ENCODE measurements around the gene DDO. TPM values are rescaled to one million over a fixed set of nuclear protein-coding genes. Genes with fewer than 3 reads are reported as not detected.

Gene DDO
- total and polyA plus RNA-seq, 2 experiments from 2014 or later = 0.10 TPM; not detected in 1

DNA sequence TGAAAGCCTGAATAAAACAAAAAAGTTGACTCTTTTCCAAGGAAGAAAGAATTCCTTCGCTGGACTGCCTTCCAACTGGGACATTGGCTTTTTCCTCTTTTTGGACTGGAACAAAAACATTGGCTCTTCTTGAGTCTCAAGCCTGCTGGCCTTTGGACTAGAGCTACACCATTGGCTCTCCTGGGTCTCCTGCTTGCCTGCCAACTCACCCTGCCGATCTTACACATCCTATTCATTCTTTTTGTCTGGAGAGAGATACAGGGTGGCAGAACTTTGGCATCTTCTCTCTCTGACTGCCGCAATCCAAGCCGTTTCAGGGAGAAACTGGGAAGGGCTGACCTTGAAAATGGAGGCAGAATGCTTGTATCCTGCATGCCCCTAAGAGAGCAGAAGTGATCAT, 20.2 kb downstream of the DDO start:
- Mint-ChIP-seq H3K36me3 (ENCODE audit: low read depth) (peaks cover 3% of the 10 kb centered on the region; the same call in 1 of the 3 replicates), H3K27me3 (ENCODE audit: insufficient read depth, low read depth, poor library complexity) (peaks cover 3% of the 10 kb centered on the region), H3K9me3 (no peaks in the 10 kb centered on the region), H3K4me1 (peaks cover 3% of the 10 kb centered on the region; the same call in 1 of the 3 replicates), H3K4me3 (no peak overlapping the region), H3K27ac (no peak overlapping the region)
- ATAC-seq (no peak), DNase-seq (ENCODE audit: low spot score) (no peak)
- Histone ChIP-seq H3K27me3 (ENCODE audit: insufficient read depth) (no peaks in the 10 kb centered on the region), H3K79me2 (replicated peaks; ENCODE audit: insufficient read depth) (no peaks in the 10 kb centered on the region), H3K4me3 (no peak overlapping the region), H3K4me1 (ENCODE audit: insufficient read depth) (no peaks in the 10 kb centered on the region), H2AFZ (no peak overlapping the region), H3K9me2 (ENCODE audit: insufficient read depth) (no peaks in the 10 kb centered on the region), H3K36me3 (ENCODE audit: insufficient read depth) (no peaks in the 10 kb centered on the region), H3K27ac (ENCODE audit: low read depth) (no peak overlapping the region), H3F3A (replicated peaks; ENCODE audit: low read depth) (no peaks in the 10 kb centered on the region), H4K20me1 (replicated peaks; ENCODE audit: insufficient read depth) (no peaks in the 10 kb centered on the region), H3K4me2 (no peak overlapping the region)
- TF ChIP-seq, protein P1, sequence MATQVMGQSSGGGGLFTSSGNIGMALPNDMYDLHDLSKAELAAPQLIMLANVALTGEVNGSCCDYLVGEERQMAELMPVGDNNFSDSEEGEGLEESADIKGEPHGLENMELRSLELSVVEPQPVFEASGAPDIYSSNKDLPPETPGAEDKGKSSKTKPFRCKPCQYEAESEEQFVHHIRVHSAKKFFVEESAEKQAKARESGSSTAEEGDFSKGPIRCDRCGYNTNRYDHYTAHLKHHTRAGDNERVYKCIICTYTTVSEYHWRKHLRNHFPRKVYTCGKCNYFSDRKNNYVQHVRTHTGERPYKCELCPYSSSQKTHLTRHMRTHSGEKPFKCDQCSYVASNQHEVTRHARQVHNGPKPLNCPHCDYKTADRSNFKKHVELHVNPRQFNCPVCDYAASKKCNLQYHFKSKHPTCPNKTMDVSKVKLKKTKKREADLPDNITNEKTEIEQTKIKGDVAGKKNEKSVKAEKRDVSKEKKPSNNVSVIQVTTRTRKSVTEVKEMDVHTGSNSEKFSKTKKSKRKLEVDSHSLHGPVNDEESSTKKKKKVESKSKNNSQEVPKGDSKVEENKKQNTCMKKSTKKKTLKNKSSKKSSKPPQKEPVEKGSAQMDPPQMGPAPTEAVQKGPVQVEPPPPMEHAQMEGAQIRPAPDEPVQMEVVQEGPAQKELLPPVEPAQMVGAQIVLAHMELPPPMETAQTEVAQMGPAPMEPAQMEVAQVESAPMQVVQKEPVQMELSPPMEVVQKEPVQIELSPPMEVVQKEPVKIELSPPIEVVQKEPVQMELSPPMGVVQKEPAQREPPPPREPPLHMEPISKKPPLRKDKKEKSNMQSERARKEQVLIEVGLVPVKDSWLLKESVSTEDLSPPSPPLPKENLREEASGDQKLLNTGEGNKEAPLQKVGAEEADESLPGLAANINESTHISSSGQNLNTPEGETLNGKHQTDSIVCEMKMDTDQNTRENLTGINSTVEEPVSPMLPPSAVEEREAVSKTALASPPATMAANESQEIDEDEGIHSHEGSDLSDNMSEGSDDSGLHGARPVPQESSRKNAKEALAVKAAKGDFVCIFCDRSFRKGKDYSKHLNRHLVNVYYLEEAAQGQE (IDR thresholded peaks at IDR 0.05; ENCODE audit: unreplicated experiment) = no peak
- TF ChIP-seq, protein P2, sequence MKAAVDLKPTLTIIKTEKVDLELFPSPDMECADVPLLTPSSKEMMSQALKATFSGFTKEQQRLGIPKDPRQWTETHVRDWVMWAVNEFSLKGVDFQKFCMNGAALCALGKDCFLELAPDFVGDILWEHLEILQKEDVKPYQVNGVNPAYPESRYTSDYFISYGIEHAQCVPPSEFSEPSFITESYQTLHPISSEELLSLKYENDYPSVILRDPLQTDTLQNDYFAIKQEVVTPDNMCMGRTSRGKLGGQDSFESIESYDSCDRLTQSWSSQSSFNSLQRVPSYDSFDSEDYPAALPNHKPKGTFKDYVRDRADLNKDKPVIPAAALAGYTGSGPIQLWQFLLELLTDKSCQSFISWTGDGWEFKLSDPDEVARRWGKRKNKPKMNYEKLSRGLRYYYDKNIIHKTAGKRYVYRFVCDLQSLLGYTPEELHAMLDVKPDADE (IDR thresholded peaks at IDR 0.05) = no peak
- no peak for TF ChIP-seq JUNB (IDR thresholded peaks at IDR 0.05; ENCODE audit: unreplicated experiment)
- no peak for TF ChIP-seq NANOG (IDR thresholded peaks at IDR 0.05; ENCODE audit: borderline replicate concordance)
- no peak for TF ChIP-seq EZH2phosphoT487 (IDR thresholded peaks at IDR 0.05; ENCODE audit: unreplicated experiment)
- TF ChIP-seq ZNF331 (CRISPR knock-in tag; IDR thresholded peaks at IDR 0.05; ENCODE audit: low read depth) = no peak
- TF ChIP-seq STAT1 (IDR thresholded peaks at IDR 0.05; ENCODE audit: unreplicated experiment) = no peak
- TF ChIP-seq, protein P3, sequence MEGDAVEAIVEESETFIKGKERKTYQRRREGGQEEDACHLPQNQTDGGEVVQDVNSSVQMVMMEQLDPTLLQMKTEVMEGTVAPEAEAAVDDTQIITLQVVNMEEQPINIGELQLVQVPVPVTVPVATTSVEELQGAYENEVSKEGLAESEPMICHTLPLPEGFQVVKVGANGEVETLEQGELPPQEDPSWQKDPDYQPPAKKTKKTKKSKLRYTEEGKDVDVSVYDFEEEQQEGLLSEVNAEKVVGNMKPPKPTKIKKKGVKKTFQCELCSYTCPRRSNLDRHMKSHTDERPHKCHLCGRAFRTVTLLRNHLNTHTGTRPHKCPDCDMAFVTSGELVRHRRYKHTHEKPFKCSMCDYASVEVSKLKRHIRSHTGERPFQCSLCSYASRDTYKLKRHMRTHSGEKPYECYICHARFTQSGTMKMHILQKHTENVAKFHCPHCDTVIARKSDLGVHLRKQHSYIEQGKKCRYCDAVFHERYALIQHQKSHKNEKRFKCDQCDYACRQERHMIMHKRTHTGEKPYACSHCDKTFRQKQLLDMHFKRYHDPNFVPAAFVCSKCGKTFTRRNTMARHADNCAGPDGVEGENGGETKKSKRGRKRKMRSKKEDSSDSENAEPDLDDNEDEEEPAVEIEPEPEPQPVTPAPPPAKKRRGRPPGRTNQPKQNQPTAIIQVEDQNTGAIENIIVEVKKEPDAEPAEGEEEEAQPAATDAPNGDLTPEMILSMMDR (conservative IDR thresholded peaks at IDR 0.05; ENCODE audit: low read depth in 2 of 2) = no peak
- no peak for TF ChIP-seq EZH2 (IDR thresholded peaks at IDR 0.05; ENCODE audit: low read depth, unreplicated experiment)
- TF ChIP-seq, protein P4, sequence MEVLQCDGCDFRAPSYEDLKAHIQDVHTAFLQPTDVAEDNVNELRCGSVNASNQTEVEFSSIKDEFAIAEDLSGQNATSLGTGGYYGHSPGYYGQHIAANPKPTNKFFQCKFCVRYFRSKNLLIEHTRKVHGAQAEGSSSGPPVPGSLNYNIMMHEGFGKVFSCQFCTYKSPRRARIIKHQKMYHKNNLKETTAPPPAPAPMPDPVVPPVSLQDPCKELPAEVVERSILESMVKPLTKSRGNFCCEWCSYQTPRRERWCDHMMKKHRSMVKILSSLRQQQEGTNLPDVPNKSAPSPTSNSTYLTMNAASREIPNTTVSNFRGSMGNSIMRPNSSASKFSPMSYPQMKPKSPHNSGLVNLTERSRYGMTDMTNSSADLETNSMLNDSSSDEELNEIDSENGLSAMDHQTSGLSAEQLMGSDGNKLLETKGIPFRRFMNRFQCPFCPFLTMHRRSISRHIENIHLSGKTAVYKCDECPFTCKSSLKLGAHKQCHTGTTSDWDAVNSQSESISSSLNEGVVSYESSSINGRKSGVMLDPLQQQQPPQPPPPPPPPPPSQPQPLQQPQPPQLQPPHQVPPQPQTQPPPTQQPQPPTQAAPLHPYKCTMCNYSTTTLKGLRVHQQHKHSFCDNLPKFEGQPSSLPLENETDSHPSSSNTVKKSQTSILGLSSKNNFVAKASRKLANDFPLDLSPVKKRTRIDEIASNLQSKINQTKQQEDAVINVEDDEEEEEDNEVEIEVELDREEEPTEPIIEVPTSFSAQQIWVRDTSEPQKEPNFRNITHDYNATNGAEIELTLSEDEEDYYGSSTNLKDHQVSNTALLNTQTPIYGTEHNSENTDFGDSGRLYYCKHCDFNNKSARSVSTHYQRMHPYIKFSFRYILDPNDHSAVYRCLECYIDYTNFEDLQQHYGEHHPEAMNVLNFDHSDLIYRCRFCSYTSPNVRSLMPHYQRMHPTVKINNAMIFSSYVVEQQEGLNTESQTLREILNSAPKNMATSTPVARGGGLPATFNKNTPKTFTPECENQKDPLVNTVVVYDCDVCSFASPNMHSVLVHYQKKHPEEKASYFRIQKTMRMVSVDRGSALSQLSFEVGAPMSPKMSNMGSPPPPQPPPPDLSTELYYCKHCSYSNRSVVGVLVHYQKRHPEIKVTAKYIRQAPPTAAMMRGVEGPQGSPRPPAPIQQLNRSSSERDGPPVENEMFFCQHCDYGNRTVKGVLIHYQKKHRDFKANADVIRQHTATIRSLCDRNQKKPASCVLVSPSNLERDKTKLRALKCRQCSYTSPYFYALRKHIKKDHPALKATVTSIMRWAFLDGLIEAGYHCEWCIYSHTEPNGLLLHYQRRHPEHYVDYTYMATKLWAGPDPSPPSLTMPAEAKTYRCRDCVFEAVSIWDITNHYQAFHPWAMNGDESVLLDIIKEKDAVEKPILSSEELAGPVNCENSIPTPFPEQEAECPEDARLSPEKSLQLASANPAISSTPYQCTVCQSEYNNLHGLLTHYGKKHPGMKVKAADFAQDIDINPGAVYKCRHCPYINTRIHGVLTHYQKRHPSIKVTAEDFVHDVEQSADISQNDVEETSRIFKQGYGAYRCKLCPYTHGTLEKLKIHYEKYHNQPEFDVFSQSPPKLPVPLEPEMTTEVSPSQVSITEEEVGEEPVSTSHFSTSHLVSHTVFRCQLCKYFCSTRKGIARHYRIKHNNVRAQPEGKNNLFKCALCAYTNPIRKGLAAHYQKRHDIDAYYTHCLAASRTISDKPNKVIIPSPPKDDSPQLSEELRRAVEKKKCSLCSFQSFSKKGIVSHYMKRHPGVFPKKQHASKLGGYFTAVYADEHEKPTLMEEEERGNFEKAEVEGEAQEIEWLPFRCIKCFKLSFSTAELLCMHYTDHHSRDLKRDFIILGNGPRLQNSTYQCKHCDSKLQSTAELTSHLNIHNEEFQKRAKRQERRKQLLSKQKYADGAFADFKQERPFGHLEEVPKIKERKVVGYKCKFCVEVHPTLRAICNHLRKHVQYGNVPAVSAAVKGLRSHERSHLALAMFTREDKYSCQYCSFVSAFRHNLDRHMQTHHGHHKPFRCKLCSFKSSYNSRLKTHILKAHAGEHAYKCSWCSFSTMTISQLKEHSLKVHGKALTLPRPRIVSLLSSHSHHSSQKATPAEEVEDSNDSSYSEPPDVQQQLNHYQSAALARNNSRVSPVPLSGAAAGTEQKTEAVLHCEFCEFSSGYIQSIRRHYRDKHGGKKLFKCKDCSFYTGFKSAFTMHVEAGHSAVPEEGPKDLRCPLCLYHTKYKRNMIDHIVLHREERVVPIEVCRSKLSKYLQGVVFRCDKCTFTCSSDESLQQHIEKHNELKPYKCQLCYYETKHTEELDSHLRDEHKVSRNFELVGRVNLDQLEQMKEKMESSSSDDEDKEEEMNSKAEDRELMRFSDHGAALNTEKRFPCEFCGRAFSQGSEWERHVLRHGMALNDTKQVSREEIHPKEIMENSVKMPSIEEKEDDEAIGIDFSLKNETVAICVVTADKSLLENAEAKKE (CRISPR knock-in tag; IDR thresholded peaks at IDR 0.05) = no peak
- TF ChIP-seq POLR2AphosphoS5 (IDR thresholded peaks at IDR 0.05; ENCODE audit: low read depth) = no peak
- TF ChIP-seq ZNF114 (CRISPR knock-in tag; IDR thresholded peaks at IDR 0.05) = no peak
- TF ChIP-seq CREB1 (CRISPR knock-in tag; IDR thresholded peaks at IDR 0.05; ENCODE audit: low read depth) = no peak
